CD4-positive, alpha-beta T cell treated with Interleukin-6 at 100 ng/mL for 8 hours (primary cell): ENCODE measurements around the gene LCN15.

Experiments used
- DNase-seq: peaks from one replicate; pipeline ENCODE4 v3.0.0-alpha.2; 2020; ENCODE audit warnings: mixed read lengths, low spot score

Gene LCN15

DNA sequence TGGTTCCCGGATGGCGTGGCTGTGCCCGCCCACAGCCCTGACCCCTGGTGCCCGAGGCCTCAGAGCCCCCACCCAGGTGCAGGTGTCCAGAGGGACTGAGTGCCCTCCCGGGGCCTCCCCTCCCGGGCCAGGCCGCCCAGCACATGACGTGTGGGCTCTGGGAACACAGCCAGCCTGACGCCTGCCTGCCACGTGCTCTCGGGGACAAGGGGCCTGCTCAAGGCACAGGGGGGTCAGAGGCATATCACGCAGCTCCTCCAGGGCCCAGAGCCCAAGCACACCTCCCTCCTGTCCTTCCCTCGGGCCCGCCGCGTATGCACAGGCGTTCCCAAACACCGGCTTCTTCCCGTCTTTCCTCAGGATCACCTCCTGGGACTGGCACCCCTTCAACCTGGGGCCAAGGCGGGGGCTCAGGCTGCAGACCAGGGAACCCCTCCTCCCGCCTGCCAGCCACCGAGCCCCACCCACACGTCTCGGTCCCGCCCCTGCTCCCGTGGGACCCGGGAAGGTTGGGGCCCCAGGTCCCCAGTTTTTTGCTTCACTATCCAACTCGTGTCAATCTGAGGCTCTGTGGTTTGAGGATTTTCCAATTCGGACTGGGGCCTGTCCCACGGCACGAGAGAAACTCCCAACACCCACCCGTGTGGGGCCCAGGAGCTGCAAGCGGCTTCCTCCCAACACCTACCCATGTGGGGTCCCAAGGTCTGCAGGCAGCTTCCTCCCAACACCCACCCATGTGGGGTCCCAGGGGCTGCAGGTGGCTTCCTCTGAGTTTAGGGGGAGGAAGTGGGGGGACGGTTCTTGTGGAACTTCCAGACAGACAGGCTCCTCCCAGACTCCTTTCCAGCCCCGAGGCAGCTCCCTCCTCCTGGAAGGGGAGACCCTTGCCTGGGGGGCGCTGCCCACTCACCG, 23.1 kb downstream of the LCN15 start:
- no peak for DNase-seq

DNA sequence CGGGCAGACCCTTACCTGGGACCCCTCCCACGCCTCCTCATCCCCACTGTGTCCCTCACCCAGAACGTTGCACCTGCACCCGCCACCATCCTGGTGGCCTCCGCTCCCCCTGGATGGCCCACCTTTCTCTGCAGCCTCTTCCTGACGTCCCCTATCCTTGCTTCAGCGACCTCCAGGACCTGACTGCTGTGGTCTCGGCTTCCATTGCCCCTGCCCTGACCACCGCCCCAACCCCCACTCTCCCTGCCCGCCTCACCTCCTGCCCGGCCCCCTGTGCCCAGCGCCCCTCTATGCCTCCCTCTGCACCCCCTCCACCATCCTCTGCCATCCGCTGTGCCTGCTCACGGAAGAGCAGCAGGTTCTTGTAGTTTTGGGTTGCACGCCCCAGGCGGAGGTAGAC, 23.8 kb downstream of the LCN15 start:
- no peak for DNase-seq

DNA sequence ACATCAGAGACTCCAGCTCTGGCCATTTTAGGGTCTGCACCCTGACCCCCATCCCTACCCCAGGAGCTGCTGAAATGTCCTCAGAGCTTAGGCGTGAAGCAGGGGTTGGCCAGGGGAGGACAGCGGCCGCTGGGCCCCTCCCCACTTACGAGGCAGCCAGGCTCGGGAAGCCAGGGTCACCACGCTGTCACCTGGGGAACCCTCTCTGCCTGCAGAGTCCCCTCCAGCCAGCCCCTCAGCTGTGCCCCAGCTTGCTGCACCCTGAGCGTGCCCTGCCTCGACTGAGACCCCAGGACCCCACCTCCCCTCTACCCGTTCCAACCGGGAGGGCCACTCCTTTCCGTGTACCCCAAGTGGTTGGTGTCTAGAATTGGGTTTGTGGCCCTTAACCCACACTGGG, 24.2 kb downstream of the LCN15 start:
- no peak for DNase-seq

DNA sequence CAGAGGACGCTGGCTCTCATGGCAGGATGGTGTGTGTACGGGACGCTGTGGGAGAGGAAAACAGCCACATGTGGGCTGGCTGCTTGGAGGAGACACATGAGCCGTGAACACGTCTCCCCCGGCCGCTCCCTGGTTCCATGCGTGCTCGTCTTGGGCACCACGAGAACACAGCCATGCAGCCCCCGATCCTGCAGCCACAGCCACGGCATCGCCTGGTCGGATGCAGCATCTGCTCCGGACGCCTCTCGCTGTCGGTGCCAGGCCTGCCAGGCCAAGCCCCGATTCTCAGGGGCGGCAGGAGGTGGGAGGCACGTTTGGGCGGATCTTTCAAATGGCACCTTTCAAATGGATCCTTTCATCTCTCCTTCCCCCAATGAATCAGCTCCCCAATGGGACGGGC, 24.8 kb downstream of the LCN15 start:
- DNase-seq = no peak

DNA sequence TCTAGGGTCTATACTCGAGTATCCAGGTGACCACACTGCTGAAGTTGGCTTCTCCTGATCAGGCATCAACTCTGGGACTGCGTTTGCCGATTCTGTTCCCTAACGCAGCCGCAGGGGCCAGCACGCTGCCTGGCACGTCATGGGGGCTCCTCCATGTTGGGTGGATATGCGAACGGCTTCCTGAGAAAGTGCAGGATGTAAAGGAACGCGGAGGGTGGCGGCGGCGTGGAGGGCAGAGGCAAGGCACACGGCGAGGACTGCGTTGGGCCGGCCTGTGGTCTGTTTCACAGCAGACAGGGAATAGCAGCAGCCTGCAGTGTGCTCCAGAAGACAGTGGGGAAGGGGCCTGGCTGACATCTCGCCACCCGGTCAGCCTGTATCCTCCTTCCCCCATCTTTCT, 25.4 kb downstream of the LCN15 start:
- DNase-seq = no peak

DNA sequence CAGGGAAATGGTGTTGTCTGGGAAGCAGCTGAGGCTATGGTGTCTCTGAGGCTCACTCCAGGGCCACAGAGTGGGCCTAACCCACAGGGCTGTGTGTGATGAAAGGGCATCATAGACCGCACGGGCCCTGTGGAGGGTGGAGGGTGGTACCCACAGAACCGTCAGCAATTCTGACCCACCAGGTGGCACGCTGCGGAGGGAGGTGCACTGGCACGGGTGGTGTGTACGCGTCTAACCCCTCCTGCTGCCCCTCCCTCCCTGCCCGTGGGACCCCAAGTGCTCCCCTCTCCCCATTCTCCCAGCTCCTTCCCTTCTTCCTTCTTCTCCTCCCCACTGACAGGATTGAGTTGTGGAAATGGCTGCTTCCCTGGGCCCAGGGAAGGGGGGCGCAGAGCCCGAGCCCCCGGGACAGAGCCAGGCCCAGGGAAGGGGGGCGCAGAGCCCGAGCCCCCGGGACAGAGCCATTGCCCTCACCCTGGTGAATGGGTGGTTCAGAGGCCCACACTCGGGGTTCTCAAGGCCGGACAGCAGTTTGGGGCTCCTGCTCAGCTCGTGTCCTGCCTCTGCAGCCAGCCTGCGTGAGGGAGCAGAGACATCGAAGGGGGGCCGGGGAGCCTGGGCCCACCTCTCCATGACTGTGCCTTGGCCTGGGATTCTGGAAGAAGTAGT, 28.4 kb downstream of the LCN15 start:
- no peak for DNase-seq

DNA sequence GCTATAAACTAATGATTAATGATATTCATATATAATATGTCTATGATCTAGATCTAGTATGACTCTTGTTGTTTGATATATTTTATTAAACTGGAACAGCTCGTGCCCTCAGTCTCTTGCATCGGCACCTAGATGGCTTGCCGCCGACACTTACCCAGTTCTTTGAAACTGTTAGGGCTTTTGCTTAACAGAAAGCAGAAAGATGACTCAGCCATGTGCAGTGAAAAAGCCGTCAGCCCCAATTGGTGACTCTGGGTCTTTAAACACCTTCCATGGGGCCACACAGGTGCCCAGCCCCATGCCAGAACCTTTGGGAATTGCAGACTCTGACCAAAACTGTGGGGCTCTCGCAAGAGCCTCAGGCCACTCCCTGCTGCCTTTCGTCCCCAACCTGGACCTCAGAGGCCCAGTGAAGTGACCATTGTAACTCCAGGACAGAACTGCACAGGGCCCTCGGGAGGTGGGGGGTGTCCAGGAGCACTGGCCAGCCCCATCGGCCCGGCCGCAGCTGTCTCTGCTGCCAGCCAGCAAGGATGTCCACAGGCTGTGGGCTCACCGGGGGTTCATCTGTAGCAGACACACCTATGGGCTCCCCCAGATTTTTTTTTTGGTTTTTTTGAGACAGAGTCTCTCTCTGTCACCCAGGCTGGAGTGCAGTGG, 29.4 kb downstream of the LCN15 start:
- no peak for DNase-seq

DNA sequence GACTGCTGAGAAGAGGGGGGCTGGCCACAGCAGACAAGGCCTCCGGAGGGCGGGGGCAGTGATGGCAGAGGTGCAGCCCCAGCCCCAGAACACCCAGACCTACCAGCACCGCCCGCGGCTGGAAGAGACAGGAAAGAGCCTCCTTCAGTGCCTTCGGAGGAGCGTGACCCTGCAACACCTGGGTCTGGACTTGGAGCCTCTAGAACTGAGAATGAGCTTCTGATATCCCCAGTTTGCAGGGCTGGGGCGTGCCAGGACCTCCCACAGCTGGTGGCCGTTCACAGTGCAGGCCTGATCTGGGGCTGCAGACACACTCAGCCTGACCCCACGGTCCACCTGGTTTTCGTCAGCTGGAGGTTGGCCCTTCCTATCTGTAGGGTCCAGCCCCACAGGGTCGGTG, 30.7 kb downstream of the LCN15 start:
- DNase-seq = no peak

DNA sequence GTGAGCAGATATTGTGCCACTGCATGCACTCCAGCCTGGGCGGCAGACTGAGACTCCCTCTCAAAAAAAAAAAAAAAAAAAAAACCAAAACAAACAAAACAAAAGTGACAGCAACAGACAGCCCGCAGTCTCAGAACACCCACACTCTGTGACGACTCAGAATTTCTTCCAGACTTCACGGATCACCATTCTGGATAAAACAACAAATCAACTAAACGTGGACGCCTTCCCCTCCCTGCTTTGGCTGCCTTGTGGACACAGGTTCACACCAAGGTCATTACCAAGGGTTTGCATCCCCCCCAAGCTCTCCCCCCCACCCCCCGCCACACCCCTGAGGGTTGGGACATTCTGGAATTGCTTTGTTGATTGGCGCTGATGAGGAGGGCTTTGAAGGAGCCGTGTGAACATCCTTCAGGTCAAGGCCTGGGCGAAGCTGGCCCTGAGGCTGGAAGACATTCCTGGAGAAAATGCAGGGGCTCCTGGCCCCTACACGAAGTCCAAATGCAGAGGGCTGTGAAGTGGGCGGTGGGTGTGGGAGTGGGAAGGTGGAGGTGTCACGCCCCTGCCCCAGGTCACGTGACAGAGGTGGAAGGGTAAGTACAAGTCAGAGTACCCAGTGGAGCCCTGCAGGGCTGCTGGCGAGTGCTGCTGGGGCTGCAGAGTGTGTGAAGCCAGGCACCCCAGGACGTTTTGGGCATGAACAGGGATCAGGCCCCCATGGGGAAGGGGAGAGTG, 31.7 kb downstream of the LCN15 start:
- no peak for DNase-seq

DNA sequence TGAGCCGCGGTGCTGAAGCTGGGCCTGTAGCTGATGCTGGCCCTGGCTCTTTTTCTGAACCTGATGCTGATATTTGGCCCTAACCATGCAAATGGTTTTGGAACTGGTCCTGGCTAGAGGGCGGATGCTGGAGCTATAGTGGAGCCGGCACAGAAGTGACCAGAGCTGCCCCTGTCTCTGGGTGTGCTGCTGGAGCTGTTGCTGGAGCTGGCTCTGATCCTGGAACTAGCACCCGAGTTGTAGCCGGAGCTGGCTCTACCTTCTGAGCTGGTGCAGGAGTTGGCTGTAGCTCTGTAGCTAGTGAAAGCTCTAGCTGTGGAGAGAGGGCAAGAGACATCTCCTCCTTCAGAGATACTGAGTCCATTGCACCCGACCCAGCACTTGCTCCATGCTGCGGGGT, 34.4 kb downstream of the LCN15 start:
- no peak for DNase-seq

DNA sequence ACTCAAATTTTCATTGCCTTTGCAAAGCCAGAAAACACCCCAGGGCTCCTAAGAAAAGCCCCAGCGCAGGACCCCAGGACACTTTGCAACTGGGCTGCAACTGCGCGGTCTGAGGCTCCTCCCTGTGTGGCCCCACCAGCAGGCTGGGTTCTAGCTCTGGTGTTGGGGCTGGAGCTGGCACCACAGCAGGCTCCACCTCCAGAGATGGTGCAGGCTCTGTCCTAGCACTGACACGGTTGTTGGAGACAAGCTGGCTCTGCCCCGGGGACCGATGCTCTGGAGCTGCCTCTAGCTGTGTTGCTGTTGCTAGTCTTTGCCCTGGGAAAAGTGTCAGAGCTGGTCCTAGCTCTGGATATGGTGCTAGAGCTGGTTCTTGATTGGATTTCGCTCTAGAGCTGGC, 35.2 kb downstream of the LCN15 start:
- no peak for DNase-seq

DNA sequence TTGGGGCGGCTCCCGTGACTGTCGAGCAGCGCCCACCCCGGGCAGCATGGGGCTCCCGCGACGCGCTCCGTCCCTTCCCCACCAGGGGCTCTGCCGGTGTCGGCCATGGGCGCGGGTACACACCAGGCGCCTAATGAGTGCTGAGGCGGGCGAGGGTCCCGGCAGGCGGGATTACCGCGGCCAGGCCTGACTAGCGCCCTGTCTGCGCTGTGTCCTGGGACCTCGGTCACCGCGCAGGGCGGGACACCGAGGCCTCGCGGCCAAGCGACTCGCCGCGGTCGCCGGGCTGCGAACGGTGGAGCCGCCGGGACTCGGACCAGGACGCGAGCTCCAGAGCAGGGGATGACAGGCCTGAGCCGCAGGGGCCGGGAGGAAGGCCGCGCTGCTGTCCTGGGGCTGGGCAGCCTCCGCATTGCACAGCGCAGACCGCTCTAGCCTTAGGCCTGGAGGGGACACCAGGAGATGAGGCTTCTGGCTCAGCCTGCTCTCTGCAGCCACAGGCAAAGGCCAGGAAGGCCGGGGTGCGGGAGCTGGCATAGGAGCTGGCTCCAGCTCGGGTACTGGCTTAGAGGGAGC, 35.7 kb downstream of the LCN15 start:
- DNase-seq = no peak

DNA sequence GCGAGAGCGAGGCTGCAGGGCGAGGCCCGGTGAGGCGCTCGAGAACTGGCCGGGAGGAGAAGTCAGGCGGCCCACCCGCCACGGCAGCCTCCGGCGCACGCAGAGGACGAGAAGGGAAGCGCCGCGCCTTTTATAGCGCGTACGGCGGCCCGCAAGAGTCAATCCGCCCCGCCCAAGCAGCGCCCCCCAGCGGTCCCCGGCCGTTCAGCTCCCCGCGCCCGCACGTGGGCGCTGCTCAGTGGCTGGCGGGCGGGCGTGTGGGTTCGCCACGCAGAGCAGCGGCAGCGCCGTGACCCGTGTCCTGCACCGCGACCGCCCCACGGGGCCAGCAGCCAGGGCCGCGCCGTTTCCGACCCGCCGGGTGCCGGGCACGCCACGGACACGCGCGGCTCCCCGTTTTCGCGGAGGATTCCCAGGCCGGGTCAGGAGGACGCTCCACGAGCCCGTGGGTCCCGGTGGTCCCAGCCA, 36.2 kb downstream of the LCN15 start:
- peak; percentile 88 for DNase-seq

DNA sequence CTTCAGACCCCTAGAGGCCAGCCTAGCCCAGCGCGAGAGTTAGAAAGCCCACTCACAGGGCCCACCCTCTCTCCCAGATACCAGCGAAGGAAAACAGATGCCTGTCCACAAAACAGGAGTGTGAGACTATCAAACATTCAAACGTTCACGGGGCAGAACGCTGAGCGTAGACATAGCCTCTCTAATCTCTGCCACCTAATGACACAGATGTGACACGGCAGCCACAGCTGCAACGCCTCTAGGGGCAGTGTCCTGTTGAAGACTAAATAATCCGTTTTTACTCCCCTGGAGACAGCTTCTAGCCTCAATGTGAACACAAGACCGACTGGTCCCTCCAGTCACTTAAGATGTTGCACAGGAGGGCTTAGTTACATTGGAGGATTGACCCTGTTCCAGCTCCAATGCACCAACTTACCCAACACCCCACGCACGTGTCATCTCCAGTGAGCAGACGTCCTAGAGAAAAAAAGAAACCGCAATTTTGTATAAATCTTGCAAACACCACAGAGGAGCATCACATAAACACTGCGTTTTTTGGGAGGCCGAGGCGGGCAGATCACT, 37.6 kb downstream of the LCN15 start:
- DNase-seq = peak; percentile 31

DNA sequence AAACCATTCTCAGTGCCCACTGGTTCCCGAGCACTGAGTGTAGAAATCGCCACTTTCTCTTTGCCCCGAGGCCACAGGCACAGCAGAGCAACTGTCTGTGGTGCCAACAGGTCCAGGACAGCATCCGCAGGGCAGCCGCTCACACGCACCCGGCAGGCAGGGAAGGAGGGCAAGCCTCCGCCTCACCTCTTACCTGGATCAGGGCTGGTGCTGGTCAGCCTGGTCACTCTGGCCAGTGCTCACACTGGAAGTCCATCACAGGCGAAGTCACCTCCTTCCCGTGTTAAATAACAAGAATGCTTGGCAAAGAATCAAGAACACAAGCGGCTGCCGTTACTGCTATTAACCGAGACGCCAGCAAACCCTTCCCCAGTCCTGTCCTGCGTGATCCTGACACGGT, 38.2 kb downstream of the LCN15 start:
- DNase-seq = no peak

DNA sequence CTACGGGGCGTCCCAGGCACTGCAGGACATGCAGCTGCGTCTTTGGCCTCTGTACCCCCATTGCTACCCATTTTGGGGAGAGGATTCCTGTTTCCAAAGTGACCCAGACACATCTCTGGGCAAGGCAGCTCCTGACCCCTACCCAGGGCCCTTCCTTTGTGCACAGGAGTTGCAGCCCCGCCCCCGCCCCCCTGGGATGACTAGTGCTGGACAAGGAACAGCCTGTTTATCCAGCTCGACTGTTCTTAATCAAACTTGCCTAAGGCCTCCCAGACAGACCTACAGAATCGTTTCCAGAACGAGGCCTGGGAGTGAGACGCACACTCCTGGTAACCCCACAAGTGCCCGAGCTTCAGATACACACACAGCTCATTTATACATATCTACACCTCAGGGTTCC, 38.7 kb downstream of the LCN15 start:
- DNase-seq = no peak

DNA sequence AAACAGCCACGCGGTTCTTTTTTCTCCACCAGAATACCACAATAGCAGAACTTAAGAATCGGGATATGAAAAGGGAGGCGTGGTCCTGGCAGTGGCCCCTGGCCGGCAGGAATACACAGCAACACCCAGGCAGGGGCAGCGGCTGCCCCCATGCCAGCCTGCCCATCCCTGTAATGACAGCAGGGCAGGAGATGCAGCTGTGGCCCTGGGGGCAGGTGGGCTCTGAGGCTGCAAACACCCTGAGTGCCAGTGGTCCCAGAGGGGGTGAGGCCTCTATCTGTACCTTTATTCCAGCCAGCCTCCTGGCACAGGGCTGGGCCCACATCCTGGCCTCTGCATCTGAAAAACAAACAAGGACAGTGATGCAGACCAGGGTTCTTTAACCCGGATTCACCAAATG, 39.5 kb downstream of the LCN15 start:
- DNase-seq = no peak

DNA sequence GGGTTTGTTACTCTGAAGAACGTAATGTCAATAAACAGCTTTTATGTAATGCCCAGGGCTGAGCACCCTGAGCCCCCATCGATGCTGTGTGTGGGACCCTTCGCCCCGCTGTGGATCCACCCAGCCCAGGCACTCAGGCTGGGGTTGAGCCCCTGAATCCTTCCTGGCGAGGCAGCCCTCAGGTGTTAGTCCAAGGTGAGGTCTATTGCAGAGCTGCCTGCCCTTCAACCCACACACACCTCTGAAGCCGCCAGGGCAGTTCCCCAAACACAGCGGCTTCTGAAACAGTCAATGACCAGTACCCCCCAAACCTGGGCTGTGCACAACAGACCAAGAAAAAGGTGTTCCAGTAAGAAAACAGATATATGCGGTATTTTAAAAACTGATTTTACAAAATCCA, 40.3 kb downstream of the LCN15 start:
- DNase-seq = no peak

DNA sequence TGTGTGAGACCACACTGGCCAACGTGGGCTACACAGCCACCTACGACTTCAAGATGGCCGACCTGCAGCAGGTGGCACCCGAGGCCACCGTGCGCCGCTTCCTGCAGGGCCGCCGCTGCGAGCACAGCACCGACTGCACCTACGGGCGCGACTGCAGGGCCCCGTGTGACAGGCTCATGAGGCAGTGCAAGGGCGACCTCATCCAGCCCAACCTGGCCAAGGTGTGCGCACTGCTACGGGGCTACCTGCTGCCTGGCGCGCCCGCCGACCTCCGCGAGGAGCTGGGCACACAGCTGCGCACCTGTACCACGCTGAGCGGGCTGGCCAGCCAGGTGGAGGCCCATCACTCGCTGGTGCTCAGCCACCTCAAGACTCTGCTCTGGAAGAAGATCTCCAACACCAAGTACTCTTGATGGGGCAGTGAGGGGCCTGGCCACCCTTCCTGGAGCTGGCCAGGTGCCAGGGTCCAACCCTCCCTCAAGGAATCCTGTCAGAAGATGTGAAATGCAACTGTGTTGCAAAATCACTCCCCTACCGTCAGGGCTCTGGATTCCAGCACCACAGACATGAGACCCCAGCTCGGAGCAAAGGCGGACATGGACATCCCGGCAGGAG, 40.8 kb downstream of the LCN15 start:
- DNase-seq = no peak

DNA sequence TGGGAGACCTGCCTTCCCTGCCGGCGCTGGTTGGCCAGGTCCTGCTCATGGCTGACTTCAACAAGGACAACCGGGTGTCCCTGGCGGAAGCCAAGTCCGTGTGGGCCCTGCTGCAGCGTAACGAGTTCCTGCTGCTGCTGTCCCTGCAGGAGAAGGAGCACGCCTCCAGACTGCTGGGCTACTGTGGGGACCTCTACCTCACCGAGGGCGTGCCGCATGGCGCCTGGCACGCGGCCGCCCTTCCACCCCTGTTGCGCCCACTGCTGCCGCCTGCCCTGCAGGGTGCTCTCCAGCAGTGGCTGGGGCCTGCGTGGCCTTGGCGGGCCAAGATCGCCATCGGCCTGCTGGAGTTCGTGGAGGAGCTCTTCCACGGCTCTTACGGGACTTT, 41.4 kb downstream of the LCN15 start:
- DNase-seq = no peak
